GM21717 (cell line): Measurements from ENCODE around the gene GRID1.
"Not testable (repeated sequence)": the region's sequence is repeated elsewhere in the genome, so short reads cannot be mapped to it uniquely, and the experiment has no call there.

Experiments
- ATAC-seq: cut with Tn5 transposase; IDR thresholded peaks from one replicate; pipeline ENCODE4 v1.9.1; 2021; ENCODE audit warnings: mild to moderate bottlenecking, moderate library complexity; ENCODE audit not compliant: unreplicated experiment

Gene GRID1

DNA sequence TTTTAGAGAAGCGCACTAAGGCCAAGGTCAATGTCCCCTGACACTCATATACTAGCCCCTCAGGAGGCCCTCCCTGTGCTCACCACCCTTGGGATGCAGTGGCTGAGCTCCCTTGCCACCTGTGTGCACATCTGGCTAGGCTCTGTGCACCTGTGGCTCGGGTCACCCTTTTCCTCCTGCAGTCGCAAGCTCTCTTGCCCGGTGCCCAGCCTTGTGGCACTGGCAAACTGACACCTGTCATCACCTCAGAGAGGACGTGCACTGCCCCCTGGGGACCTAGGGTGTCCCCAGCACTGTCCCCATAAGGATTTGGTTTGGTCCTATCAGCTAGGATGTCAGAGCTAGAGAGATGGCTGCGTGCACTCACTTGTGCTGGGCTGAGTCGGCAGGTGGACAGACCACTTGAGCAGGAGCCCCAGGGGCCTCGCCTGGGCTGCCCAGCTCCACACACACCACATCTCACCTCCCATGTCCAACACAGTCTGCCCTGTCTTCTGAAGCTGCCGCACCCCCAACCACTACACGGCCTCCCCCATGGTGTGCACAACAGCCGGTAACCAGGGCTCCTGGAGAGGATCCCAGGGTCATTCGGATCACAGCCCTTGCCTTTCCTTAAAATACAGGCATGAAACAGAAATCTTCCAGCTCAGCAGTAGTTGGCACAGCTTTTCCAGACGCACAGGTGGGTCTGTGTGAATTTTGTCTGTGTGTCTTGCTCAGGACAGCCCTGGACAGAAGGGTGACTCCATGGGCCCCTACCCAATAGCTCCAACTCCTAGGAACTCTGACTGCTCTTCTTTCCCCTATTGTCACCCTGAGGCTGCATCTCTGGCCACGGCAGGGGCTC, 111.0 kb downstream of the GRID1 start:
- no peak for ATAC-seq

DNA sequence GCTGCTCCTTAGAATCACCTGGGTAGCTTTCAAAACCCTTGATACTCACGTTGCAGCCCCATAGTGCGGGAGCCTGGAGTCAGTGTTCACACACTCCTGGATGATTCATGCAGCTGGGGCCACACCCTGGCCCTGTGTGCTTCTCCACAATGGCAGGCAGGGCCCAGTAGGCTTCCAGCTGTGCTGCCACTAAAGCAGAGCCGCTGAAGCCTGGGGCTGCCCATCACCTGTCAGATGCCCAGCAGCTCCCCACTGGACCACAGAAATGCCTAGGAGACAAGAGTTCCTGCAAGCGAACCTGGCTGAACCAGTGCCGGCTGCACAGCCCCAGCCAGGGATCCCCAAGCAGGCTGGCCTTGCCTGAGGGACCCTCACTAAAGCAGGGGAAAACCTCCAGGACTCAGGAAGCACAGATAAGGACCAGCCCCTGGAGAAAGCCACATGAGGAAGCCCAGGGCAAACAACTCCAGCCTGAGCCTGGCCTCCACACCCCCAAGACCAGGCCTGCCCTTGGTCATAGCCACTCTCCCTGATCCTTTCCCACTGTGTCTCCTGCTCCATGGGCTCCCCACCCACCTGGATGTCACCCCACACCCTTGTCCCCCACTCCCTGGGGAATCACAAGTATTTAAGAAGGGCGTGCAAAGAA, 111.9 kb downstream of the GRID1 start:
- no peak for ATAC-seq

DNA sequence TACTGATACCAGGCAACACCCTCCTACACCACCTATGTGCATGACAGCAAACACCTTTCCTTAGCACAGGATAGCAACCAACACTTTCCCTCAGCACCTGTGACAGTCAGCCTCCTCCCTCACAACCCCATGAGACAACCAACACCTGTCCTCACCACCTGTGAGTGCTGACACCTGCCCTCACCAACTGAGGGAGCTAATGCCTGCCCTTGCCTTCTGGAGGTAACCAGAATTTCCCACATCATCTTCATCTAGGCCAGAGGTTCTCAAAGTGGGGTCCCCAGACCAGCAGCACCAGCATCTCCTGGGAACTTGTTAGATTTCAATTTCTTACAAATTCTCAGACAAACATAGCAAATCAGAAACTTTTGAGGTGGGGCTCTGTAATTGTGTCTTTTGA, 112.5 kb downstream of the GRID1 start:
- ATAC-seq: no peak

DNA sequence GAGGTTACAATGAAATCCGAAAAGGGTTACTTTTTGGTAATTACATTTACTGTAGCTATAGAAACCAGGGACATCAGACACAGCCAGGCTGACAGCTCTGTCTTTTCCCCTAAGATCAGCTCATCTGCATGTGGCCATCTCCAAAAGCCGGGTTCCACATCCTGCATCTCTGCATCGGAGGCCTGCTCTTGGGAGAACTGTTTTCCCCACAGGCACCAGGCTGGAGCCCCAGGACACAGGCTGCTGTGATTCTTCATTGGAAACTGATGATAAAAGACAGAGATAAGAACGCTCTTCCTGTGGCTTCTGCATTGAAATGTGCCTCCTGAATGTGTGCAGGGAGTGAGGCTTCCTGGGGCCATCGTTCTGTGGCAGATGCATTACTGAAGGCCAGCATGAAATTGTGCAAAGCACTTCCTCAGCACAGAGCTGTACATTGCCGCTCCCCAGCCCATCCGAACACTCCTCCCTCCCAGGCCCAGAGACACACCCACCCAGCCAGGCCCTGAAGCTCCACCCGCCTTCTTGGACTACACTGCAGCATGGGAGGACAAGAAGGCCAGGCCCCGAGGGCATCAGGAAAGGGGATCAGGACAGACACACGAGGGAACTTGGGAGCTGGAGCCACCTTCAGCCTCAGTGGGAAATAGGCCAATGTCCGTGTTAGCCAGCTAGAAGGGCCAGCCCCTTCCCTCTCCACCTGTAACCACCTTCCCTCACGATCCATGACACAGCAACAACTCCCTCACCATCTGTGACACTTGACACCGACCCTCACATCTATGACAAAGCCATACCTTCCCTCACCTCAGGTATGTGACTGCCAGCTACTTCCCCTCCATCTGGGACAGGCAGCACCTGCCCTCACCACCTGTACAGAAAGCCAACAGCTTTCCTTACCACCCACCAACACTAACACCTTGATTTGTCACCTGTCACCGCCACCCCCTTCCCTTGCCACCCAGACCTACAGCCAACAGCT, 113.2 kb downstream of the GRID1 start:
- ATAC-seq: no peak

DNA sequence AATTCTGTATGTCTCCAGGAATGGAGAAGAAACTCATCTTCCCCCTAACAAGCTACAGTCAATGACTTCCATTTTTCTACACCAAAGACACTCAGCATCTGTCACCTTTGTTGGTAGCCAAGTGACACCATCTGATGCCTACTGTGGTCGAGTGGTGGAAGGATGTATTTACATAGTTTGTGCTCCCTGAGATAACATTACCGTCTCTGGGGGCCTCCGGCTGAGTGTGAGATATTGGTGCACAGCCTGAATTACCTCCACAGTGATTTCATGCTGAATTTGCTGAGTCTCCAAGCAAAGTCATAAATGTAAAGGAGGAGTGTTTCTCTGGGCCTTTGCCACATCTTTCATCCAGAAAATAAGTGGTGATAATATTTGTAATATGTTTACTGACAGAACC, 114.0 kb downstream of the GRID1 start:
- ATAC-seq: no peak

DNA sequence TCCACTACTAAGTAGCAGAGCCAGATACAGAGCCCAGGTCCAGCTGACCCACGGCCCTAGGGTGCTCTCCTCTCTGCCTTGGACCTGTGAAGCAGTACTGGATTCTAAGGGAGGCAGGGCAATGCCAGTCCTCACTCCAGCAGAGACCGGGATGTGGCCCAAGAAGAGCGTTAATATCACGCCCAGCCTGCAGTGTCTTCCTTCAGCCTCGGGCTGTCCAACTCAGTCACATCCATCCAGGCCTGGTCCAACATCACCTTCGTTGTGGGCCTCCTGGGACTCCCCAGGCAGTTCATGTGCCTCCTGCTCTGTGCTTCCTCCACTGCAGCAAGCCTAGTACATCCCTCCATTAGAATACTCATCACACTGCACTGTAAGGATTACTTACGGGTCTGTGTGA, 114.5 kb downstream of the GRID1 start:
- no peak for ATAC-seq

DNA sequence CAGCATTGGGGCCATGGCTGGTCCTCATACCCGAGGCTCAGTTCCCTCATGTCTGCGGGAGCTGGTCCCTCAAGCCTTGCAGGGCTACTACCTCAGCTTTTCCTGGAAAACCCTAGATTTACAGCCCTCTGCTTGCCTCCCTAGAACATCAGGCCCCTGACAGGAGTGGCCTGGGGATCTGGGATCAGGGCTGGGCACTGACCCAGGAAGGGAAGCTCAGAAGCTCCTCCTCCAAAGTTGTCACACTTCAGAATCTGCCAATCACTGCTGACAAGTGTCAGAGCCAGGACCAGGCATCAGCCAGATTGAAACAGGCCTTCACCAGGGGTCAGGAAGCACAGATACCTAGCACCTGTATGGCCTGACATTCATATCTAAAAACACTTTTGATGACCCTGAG, 115.2 kb downstream of the GRID1 start:
- ATAC-seq: no peak

DNA sequence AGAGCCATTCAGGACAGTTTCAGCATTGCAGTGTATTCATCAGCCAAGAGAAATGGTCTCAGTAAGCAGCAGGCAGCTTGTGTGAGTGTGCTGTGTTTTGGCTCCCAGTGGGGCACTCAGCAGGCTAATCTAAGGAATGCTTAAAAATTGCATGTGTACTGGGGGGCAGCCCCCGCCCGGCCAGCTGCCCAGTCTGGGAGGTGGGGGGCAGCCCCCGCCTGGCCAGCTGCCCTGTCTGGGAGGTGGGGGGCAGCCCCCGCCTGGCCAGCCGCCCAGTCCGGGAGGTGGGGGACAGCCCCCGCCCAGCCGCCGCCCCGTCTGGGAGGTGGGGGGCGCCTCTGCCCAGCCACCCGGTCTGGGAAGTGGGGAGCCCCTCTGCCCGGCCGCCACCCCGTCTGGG, 116.2 kb downstream of the GRID1 start:
- no peak for ATAC-seq

DNA sequence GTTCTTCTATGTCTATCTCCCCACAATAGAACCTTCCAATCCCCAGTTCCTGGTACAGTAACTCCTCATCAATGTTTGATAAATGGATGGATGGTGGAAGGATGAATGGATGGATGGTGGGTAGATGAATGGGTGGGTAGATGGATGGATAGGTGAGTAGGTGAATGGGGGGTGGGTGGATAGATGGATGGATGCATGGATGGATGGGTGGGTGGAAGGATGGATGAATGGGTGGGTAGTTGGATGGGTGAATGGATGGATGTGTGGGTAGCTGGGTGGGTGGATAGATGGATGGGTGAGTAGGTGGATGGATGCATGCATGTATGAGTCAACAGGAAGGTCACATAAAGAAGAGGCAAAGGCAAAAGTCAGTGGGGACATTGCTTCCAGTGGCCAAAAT, 116.8 kb downstream of the GRID1 start:
- ATAC-seq: no peak

DNA sequence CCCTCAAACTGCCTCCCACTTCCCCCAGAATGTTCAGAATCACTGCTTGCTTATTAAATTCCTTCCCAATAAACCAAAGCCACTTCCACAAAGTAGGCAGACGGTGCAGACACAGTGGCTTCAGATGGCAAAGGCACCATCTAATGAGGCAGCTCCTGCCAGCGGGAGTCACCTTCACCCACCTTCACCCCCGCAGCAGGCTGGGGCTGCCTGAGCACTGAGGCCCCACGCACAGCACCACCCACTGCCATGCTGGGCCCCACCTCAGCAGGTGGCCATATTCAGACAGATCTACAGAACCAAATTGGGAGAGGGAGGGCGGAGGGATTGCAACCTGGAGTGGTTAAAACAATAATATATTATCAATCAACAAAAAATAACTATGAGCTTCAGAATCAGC, 118.5 kb downstream of the GRID1 start:
- ATAC-seq: no peak

DNA sequence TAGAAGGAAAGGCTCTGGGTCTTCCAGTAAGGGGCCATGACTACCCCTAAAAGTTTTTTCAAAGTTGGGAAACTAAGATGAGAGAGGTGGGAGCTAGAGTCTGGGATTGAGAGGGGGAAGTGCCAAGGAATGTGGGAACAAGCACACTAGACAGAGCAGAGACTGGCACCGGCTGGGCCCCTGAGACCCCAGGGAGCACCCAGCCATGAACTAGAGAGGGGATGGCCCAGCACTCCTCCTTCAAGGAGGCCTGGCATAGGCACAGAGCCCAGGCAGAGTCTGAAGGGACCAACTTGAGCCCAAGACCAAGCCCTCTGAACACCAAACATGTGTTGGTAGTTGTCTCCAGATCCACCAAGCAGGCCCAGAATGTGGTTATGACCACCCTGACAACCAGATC, 119.0 kb downstream of the GRID1 start:
- no peak for ATAC-seq

DNA sequence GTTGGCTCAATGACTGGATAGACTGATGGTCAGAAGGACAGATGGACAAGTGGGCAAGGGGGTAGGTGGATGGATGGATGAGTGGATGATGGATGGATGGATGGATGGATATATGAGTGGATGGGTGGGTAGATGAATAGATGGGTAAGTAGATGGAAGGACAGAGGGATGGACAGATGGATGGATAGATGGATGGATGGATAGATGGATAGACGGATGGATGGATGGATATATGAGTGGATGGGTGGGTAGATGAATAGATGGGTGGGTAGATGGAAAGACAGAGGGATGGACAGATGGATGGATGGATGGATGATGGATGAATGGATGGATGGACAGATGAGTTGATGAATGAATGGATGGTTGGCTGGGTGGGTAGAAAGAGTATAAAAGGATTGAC, 119.5 kb downstream of the GRID1 start:
- no peak for ATAC-seq

DNA sequence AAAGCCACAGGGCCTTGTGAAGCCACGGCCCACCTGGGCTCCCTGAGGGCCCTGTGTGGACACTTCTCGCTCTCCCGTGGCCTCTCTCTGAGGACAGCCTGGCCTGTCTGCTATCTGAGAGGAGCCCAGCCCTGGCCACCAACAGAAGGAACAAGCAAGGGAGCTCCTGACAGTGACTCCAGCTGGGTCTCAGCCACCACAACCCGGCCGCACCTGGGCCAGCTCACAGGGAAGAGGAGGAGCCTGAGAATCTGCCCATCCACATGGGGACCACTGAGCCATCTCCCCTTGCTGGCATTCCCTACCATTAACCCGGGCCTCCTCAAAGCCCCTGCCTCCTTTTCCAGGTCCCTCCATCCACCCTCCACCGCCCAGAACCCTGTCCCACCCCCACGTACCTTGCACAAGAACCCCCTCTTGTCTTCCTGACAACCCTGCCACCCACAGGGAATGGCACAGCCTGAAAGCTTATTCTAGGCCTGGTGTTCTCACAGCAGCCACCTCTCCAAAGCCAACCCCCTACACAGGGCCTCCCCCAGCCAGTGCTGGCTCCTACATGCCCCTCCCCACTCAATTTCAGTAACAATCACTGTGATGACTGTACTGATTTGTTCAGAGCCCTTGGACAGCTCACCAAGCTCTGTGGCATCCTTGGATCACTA, 120.2 kb downstream of the GRID1 start:
- no peak for ATAC-seq

DNA sequence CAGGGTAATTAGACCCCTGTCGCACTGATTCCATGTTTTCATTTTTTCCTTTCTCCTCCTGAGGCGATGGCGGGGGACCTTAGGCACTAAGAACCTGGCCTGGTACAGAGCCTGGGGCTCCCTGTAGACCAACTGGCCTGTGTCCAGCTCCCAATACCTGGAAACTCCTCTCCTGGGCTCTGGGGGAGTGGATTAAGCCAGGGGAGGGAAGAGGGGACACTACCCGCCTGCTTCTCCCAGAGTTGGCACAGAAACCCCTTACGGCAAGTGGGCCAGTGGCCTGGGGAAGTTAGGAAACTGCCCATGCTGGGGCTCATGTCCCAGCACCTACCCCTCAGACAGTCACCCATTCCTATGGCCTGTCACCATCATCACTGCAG, 121.6 kb downstream of the GRID1 start:
- ATAC-seq: no peak

DNA sequence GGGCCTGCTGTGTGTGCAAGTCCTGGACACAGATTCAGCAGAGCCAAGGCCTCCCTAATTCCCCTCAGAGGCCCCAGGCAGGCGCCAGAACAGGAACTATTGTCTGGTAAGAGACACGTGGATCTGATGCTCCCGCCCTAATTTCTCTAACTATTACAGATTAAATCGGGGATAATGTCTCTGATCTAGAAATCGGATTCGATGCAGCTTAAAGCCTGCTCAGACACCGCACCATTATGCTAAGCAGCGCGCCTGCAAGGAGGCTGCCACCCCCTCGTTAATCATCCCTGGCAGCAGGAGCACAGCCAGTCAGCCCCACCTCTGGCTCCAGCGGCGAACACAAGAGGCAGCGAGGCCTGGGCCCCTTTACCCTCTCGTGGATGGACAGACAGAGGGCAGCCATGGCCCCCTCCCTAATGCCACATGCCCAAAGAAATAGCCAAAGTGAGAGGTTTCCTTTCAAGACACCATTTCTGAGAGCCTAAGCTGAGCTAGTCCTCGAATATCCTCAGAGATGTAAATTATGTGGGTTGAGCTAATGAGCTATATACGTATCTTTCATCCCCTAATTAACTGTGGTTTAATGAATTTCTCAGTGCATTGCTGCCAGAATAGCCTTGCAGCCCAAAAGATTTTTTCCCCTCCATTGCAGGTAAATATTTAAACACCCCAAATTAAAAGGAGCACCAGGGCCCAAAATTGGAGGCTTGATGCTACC, 122.1 kb downstream of the GRID1 start:
- ATAC-seq: no peak

DNA sequence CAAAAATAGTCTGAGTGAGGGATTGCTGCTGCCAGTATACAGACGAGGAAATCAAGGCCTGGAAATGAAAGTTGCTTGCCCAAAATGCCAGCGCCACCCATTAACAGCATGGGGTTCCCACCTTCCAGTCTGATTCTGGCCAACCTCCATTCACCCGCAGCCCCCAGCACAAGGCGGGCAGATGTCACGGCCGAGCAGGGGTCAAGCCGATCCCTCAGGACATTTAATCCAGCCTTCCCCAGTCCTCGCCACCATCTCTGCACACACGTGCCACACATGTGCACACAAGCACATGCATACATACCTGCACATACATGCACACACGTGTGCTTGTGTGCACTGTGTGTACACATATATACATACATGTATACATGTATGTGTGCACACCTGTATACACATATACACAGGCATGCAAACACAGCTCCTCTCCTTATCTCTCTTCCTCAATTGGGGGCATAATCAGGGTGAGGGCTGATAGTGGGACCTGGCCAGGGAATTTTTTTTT, 122.9 kb downstream of the GRID1 start:
- ATAC-seq: no peak

DNA sequence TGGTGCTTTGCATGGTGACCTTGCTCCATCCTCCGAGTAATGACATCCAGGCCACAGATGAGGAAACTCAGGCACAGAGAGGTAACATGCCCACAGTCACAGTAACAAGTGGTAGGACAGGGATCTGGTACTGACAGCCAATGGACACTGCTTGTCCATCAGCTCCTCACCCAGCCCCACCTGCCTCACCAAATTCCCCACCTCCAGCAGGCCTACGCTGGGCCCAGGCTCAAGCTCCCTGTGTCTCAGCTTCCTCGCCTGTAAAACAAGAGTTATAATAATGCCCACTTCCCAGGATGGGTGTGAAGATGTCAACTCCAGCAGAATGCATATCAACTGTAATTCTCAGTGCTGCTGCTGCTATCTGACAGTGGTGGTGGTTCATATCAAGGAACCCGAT, 123.8 kb downstream of the GRID1 start:
- no peak for ATAC-seq

DNA sequence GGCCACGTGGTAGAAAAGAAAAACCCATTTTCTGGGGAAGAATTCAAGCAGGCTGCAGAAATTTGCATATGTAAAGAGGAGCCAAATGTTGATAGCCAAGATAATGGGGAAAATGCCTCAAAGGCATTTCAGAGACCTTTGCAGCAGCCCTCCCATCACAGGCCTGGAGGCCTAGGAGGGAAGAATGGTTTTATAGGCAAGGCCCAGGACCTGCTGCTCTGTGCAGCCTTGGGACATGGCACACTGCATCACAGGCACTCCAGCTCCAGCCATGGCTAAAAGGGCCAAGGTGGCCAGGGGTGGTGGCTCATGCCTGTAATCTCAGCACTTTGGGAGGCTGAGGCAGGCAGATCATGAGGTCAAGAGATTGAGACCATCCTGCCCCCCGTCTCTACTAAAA, 128.5 kb downstream of the GRID1 start:
- not testable (repeated sequence) for ATAC-seq

DNA sequence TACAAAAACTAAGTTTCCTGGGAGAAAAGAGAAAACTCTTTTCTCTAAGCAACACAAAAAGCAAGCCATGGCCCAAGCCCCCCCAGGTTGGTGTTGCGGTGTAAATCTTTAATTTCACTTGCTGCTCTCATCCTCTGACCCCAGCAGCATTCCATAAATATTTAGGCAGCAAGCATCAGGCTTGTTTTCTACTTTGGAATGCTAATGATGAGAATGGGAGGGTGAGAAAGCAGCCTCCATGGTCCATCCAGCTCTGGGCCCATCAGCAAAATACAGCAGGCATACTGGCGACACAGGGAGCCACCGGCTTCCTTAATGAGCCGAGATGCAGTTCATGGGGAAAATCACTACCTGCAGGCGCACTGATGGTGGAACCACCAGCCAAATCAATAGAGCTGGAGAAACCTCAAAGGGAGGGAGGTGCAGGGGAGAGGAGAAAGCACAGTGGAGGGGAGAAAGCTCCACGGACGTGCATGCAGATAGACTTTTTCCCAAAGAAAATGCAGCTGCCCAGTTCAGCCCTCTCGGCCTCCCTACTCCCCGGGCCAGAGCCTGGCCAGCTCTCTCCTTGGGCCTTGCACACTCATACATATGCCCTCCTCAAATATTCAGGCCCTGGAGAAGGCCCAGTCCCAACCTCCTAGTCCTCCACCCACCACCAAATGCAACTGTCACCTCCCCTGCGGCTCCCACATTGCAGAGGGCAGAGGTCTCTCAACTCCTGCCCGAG, 131.9 kb downstream of the GRID1 start:
- no peak for ATAC-seq
